ENCODE results near the gene PAMR1.

The PAMR1 gene

DNA sequence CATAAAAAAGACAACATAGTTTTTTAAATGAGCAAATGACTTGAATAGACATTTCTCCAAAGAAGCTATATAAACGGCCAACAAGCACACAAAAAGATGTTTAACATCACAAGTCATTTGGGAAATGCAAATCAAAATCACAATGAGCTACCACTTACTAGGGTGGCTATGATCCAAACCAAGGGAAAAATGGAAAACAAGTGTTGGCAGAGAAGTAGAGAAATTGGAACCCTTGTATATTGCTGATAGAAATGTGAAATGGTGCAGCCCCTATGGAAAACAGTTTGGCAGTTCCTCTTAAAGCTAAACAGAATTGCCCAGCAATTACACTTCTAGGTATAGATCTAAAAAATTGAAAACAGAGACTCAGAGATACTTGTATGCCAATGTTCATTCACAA lies 29.0 kb downstream of the PAMR1 start:
- Histone ChIP-seq H3K27me3 (ENCODE audit: low read length) (no peaks in the 10 kb centered on the region), H3K4me3 (ENCODE audit: insufficient read depth, low read length, poor library complexity, severe bottlenecking) (no peak overlapping the region), H3K79me2 (ENCODE audit: insufficient read depth, low read length) (no peaks in the 10 kb centered on the region), H3K9me3 (ENCODE audit: insufficient read depth, low read length) (no peaks in the 10 kb centered on the region), H3K4me2 (ENCODE audit: low read depth, low read length, poor library complexity, severe bottlenecking) (no peak overlapping the region), H3K9me2 (replicated peaks; ENCODE audit: insufficient read depth, low read length) (no peaks in the 10 kb centered on the region), H3K27ac (ENCODE audit: low read depth, low read length) (no peak overlapping the region), H4K20me1 (ENCODE audit: low read depth, low read length) (no peaks in the 10 kb centered on the region), H3K9ac (ENCODE audit: low read length) (no peak overlapping the region), H2AFZ (ENCODE audit: low read depth, low read length, severe bottlenecking) (no peak overlapping the region), H3K36me3 (ENCODE audit: low read length) (no peaks in the 10 kb centered on the region), H3F3A (ENCODE audit: insufficient read depth) (no peaks in the 10 kb centered on the region)
- TF ChIP-seq, protein P1, sequence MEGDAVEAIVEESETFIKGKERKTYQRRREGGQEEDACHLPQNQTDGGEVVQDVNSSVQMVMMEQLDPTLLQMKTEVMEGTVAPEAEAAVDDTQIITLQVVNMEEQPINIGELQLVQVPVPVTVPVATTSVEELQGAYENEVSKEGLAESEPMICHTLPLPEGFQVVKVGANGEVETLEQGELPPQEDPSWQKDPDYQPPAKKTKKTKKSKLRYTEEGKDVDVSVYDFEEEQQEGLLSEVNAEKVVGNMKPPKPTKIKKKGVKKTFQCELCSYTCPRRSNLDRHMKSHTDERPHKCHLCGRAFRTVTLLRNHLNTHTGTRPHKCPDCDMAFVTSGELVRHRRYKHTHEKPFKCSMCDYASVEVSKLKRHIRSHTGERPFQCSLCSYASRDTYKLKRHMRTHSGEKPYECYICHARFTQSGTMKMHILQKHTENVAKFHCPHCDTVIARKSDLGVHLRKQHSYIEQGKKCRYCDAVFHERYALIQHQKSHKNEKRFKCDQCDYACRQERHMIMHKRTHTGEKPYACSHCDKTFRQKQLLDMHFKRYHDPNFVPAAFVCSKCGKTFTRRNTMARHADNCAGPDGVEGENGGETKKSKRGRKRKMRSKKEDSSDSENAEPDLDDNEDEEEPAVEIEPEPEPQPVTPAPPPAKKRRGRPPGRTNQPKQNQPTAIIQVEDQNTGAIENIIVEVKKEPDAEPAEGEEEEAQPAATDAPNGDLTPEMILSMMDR (IDR thresholded peaks at IDR 0.05; ENCODE audit: insufficient read depth, low read length, poor library complexity, severe bottlenecking) = no peak

DNA sequence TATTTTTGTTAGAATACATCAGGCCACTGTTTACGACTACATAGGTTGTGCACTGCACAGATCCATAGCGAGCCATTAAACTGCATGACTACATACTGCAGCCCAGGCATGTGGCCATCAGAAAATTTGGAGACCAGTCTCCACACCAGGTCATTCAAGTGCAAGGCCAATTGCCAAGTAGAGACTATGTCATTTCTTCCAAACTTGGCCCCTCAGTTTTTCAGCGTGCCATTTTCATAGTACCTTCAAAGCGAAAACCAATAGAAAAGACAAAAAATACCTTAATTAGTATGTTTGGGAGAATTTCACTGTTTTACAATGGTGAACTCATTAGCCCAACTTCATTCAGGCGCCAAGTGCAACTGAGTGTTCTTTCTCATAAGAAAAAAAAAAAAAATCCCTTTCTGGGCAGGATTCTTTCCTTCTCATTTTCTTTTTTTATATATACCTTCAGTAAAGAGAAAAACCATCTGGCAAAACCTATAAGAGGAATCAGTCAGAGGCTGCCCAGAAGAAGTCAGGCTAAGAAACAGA lies 30.4 kb downstream of the PAMR1 start:
- TF ChIP-seq, protein P1 (IDR thresholded peaks at IDR 0.05; ENCODE audit: insufficient read depth, low read length, poor library complexity, severe bottlenecking) = no peak
- no peak for TF ChIP-seq EZH2phosphoT487 (conservative IDR thresholded peaks at IDR 0.05; ENCODE audit: low read length)
- no peaks in the 10 kb centered on the region for H4K20me1 ChIP-seq (ENCODE audit: low read depth, low read length)
- H3K9me3 ChIP-seq (ENCODE audit: insufficient read depth, low read length) = no peaks in the 10 kb centered on the region
- H3K27ac ChIP-seq (ENCODE audit: low read depth, low read length) = no peak overlapping the region
- H3K4me3 ChIP-seq (ENCODE audit: insufficient read depth, low read length, poor library complexity, severe bottlenecking) = no peak overlapping the region
- no peak overlapping the region for H3K4me2 ChIP-seq (ENCODE audit: low read depth, low read length, poor library complexity, severe bottlenecking)
- H3K79me2 ChIP-seq (ENCODE audit: insufficient read depth, low read length) = no peaks in the 10 kb centered on the region
- no peak overlapping the region for H2AFZ ChIP-seq (ENCODE audit: low read depth, low read length, severe bottlenecking)
- H3K9me2 ChIP-seq (replicated peaks; ENCODE audit: insufficient read depth, low read length) = no peaks in the 10 kb centered on the region
- no peak overlapping the region for H3K9ac ChIP-seq (ENCODE audit: low read length)
- H3F3A ChIP-seq (ENCODE audit: insufficient read depth) = no peaks in the 10 kb centered on the region
- no peaks in the 10 kb centered on the region for H3K36me3 ChIP-seq (ENCODE audit: low read length)
- H3K27me3 ChIP-seq (ENCODE audit: low read length) = no peaks in the 10 kb centered on the region

DNA sequence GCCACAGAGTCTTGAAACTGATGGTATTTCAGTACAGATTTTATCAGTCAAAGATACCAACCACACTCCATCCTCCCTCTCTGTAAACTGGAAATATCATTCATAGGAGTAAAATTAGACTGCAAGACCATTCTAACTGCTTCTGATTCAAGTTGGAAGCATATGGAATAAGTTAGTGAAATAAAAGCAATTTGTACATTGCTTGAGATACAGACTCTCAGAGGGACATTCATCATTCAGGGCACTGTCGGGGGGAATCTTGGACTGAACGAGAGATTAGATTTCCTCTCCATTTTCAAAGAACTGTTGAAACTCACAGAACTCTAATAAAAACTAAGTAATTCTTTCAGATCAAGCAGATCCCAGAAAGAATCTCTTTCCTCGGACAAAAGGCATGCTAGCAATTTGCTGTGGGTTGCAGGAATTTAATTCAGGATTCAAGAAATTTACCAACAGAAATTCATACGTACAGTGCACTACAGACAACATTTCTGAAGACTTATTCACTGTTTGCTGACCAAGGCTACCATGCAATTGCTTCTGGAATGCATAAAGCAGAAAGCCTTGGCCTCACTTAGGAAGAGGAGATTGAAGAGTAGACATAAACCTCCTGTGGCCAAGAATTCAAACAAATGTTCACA lies 34.1 kb downstream of the PAMR1 start:
- TF ChIP-seq EZH2phosphoT487 (conservative IDR thresholded peaks at IDR 0.05; ENCODE audit: low read length) = no peak
- TF ChIP-seq, protein P1 (IDR thresholded peaks at IDR 0.05; ENCODE audit: insufficient read depth, low read length, poor library complexity, severe bottlenecking) = no peak
- Histone ChIP-seq H3K4me3 (ENCODE audit: insufficient read depth, low read length, poor library complexity, severe bottlenecking) (no peak overlapping the region), H3F3A (ENCODE audit: insufficient read depth) (no peaks in the 10 kb centered on the region), H3K36me3 (ENCODE audit: low read length) (no peaks in the 10 kb centered on the region), H4K20me1 (ENCODE audit: low read depth, low read length) (no peaks in the 10 kb centered on the region), H3K9ac (ENCODE audit: low read length) (no peak overlapping the region), H3K79me2 (ENCODE audit: insufficient read depth, low read length) (no peaks in the 10 kb centered on the region), H3K9me2 (replicated peaks; ENCODE audit: insufficient read depth, low read length) (no peaks in the 10 kb centered on the region), H2AFZ (ENCODE audit: low read depth, low read length, severe bottlenecking) (no peak overlapping the region), H3K27me3 (ENCODE audit: low read length) (no peaks in the 10 kb centered on the region), H3K4me2 (ENCODE audit: low read depth, low read length, poor library complexity, severe bottlenecking) (no peak overlapping the region), H3K9me3 (ENCODE audit: insufficient read depth, low read length) (no peaks in the 10 kb centered on the region), H3K27ac (ENCODE audit: low read depth, low read length) (no peak overlapping the region)

Data from SU-DHL-6 (cell line).